HEK293 (cell line): ENCODE results near the gene HSD17B1.
A peak's percentile ranks its signal among the peaks of the same experiment; 100 is the strongest.

Source experiments
- CTCF ChIA-PET: fragments of 350-600 bp; formaldehyde crosslinking; extraction: SDS; loops from one replicate; lab custom pipeline; 2021; ENCODE audit warnings: antibody characterized with exemption; lab: Yijun Ruan, JAX
- POLR2A ChIA-PET: fragments of 300-600 bp; formaldehyde crosslinking; extraction: SDS; loops from one replicate; lab custom pipeline; 2020; ENCODE audit warnings: antibody characterized with exemption, inconsistent platforms; lab: Yijun Ruan, JAX
- H3K27ac ChIP-seq: fragments of 200-500 bp; sonication (Bioruptor generic); 2 replicates; pipeline ENCODE4 v1.5.1; 2014; ENCODE audit warnings: low read depth, low read length, control low read depth, inconsistent platforms; ENCODE audit errors: extremely low read depth
- H3K36me3 ChIP-seq, 2 experiments: fragments of 200-500 bp in 1 of 2; sonication (Bioruptor generic) in 1 of 2; 1 replicate in 1 of 2; 2 replicates in 1 of 2; pipeline ENCODE4 v1.5.1; 2014 to 2017; ENCODE audit warnings: inconsistent platforms in 2 of 2, low read length in 2 of 2; ENCODE audit not compliant: control insufficient read depth in 2 of 2, insufficient read depth in 1 of 2
- H3K4me1 ChIP-seq: fragments of 200-500 bp; sonication (Bioruptor generic); 2 replicates; pipeline ENCODE4 v1.5.1; 2014; ENCODE audit warnings: mild to moderate bottlenecking, low read length, inconsistent platforms; ENCODE audit not compliant: control insufficient read depth, insufficient read depth
- H3K4me3 ChIP-seq: 2 replicates; pipeline ENCODE4 v1.5.1; 2011; ENCODE audit warnings: low read depth, mild to moderate bottlenecking, control low read depth, low read length, moderate library complexity
- H3K9me3 ChIP-seq: fragments of 200-500 bp; sonication (Bioruptor generic); 2 replicates; pipeline ENCODE4 v1.5.1; 2014; ENCODE audit warnings: low read depth, low read length, inconsistent platforms; ENCODE audit not compliant: control insufficient read depth, insufficient read depth
- BCL6B ChIP-seq: fragments of 450-650 bp; formaldehyde crosslinking; IDR thresholded peaks from 2 replicates; pipeline ENCODE4 v1.5.1; 2017; ENCODE audit warnings: missing biosample characterization, missing genetic modification characterization
- GLIS1 ChIP-seq: fragments of 450-650 bp; formaldehyde crosslinking; IDR thresholded peaks from 2 replicates; pipeline ENCODE4 v1.5.1; 2016; ENCODE audit warnings: missing biosample characterization, missing genetic modification characterization
- HOXC10 ChIP-seq: sonication (generic); formaldehyde crosslinking; IDR thresholded peaks from 2 replicates; pipeline ENCODE4 v1.8.1; 2023; ENCODE audit warnings: mild to moderate bottlenecking, missing genetic modification reagents
- IKZF3 ChIP-seq: fragments of 450-650 bp; IDR thresholded peaks from 2 replicates; pipeline ENCODE4 v1.5.0; 2018; ENCODE audit warnings: missing biosample characterization, mild to moderate bottlenecking, missing genetic modification characterization, moderate library complexity
- KLF10 ChIP-seq: fragments of 450-650 bp; IDR thresholded peaks from 2 replicates; pipeline ENCODE4 v1.5.1; 2018; ENCODE audit warnings: missing biosample characterization, mild to moderate bottlenecking, missing genetic modification characterization
- KLF17 ChIP-seq: fragments of 450-650 bp; formaldehyde crosslinking; IDR thresholded peaks from 2 replicates; pipeline ENCODE4 v1.5.1; 2016; ENCODE audit warnings: missing biosample characterization, missing genetic modification characterization
- YY2 ChIP-seq: fragments of 450-650 bp; formaldehyde crosslinking; IDR thresholded peaks from 2 replicates; pipeline ENCODE4 v1.5.1; 2016; ENCODE audit warnings: missing biosample characterization, missing genetic modification characterization
- ZBTB48 ChIP-seq: fragments of 450-650 bp; formaldehyde crosslinking; IDR thresholded peaks from 2 replicates; pipeline ENCODE4 v1.5.1; 2016; ENCODE audit warnings: missing biosample characterization, missing genetic modification characterization
- ZIC2 ChIP-seq: fragments of 450-650 bp; formaldehyde crosslinking; IDR thresholded peaks from 2 replicates; pipeline ENCODE4 v1.5.1; 2016; ENCODE audit warnings: missing biosample characterization, missing genetic modification characterization
- ZNF155 ChIP-seq: fragments of 450-650 bp; formaldehyde crosslinking; IDR thresholded peaks from 2 replicates; pipeline ENCODE4 v1.5.1; 2016; ENCODE audit warnings: missing biosample characterization, missing genetic modification characterization
- ZNF24 ChIP-seq: fragments of 450-650 bp; formaldehyde crosslinking; IDR thresholded peaks from 2 replicates; pipeline ENCODE4 v1.5.1; 2016; ENCODE audit warnings: missing biosample characterization, missing genetic modification characterization
- ZNF280D ChIP-seq: fragments of 450-650 bp; formaldehyde crosslinking; IDR thresholded peaks from 2 replicates; pipeline ENCODE4 v1.5.1; 2016; ENCODE audit warnings: missing biosample characterization, missing genetic modification characterization
- ZNF302 ChIP-seq: fragments of 450-650 bp; formaldehyde crosslinking; IDR thresholded peaks from 2 replicates; pipeline ENCODE4 v1.5.1; 2016; ENCODE audit warnings: missing biosample characterization, missing genetic modification characterization, low read depth
- ZNF398 ChIP-seq: fragments of 450-650 bp; formaldehyde crosslinking; IDR thresholded peaks from 2 replicates; pipeline ENCODE4 v1.5.1; 2017; ENCODE audit warnings: missing biosample characterization, missing genetic modification characterization
- ZNF513 ChIP-seq: fragments of 450-650 bp; IDR thresholded peaks from 2 replicates; pipeline ENCODE4 v1.5.1; 2018; ENCODE audit warnings: missing biosample characterization, missing genetic modification characterization
- ZNF558 ChIP-seq: fragments of 450-650 bp; formaldehyde crosslinking; IDR thresholded peaks from 2 replicates; pipeline ENCODE4 v1.5.1; 2016; ENCODE audit warnings: missing biosample characterization, missing genetic modification characterization
- ZNF624 ChIP-seq: fragments of 450-650 bp; formaldehyde crosslinking; IDR thresholded peaks from 2 replicates; pipeline ENCODE4 v1.5.1; 2017; ENCODE audit warnings: missing biosample characterization, missing genetic modification characterization
- ZNF768 ChIP-seq: fragments of 450-650 bp; formaldehyde crosslinking; IDR thresholded peaks from 2 replicates; pipeline ENCODE4 v1.5.1; 2018; ENCODE audit warnings: missing biosample characterization, mild to moderate bottlenecking, missing genetic modification characterization
- ZNF843 ChIP-seq: fragments of 450-650 bp; formaldehyde crosslinking; IDR thresholded peaks from 2 replicates; pipeline ENCODE4 v1.5.1; 2016; ENCODE audit warnings: missing biosample characterization, missing genetic modification characterization
- ZSCAN18 ChIP-seq: fragments of 450-650 bp; formaldehyde crosslinking; IDR thresholded peaks from 2 replicates; pipeline ENCODE4 v1.5.1; 2016; ENCODE audit warnings: missing biosample characterization, missing genetic modification characterization
- ZSCAN23 ChIP-seq: fragments of 450-650 bp; formaldehyde crosslinking; IDR thresholded peaks from 2 replicates; pipeline ENCODE4 v1.5.1; 2016; ENCODE audit warnings: missing biosample characterization, missing genetic modification characterization

HSD17B1 gene

GRCh38 chr17:42559075-42559474 is 6.4 kb downstream of the HSD17B1 start (continued):
- TF ChIP-seq KLF17 (tag by site-specific recombination): peak; percentile 45; the same call in 1 of the 2 replicates
- no peak for TF ChIP-seq BCL6B (tag by site-specific recombination)
- TF ChIP-seq ZNF302 (tag by site-specific recombination): no peak
- TF ChIP-seq, all 188 proteins: peak for 7

GRCh38 chr17:42560246-42560645 is 7.5 kb downstream of the HSD17B1 start:
- peaks cover 7% of the 10 kb centered on the region; the same call in 1 of the 2 replicates for H3K4me1 ChIP-seq
- H3K9me3 ChIP-seq: no peaks in the 10 kb centered on the region
- H3K36me3 ChIP-seq: peaks cover 0 to 24% of the 10 kb centered on the region in 2 experiments; a peak in 2 of 3 replicates
- TF ChIP-seq ZNF843 (tag by site-specific recombination): no peak
- TF ChIP-seq ZNF155 (tag by site-specific recombination): no peak
- peak; percentile 35; the same call in 1 of the 2 replicates for TF ChIP-seq ZIC2 (tag by site-specific recombination)
- TF ChIP-seq HOXC10 (CRISPR knock-in tag): no peak
- TF ChIP-seq ZNF624 (tag by site-specific recombination): no peak
- TF ChIP-seq KLF10 (tag by site-specific recombination): no peak
- TF ChIP-seq ZNF280D (tag by site-specific recombination): no peak
- TF ChIP-seq GLIS1 (tag by site-specific recombination): peak; percentile 54; the same call in 1 of the 2 replicates
- no peak for TF ChIP-seq ZNF398 (tag by site-specific recombination)
- no peak overlapping the region for H3K27ac ChIP-seq
- ChIA-PET CTCF (interaction anchor here (2.1 kb wide), 1 partner anchor 12 kb away, joined by 6 read pairs; no protein-coding TSS in a partner anchor), POLR2A (interaction anchor here (1.0 kb wide), 1 partner anchor 17 kb away, joined by 3 read pairs; no protein-coding TSS in a partner anchor)
- no peak overlapping the region for H3K4me3 ChIP-seq

- POLR2A ChIA-PET: no interaction called here
- Histone ChIP-seq H3K36me3 (peaks cover 0 to 38% of the 10 kb centered on the region in 2 experiments; a peak in 2 of 3 replicates), H3K4me3 (peak within 1 kb of the TSS; percentile 89), H3K9me3 (no peaks in the 10 kb centered on the region), H3K27ac (peak within 1 kb of the TSS; percentile 87), H3K4me1 (peaks cover 10% of the 10 kb centered on the region; the same call in 1 of the 2 replicates)
- CTCF ChIA-PET: interaction anchor here (0.6 to 1.7 kb wide), 2 partner anchors 13 to 19 kb away, joined by 3 to 4 read pairs; no protein-coding TSS in a partner anchor
- TF ChIP-seq ZNF24 (tag by site-specific recombination): peak; percentile 16; the same call in 1 of the 2 replicates
- peak; percentile 98 for TF ChIP-seq IKZF3 (tag by site-specific recombination)
- TF ChIP-seq ZNF513 (tag by site-specific recombination): no peak
- peak; percentile 65 for TF ChIP-seq KLF17 (tag by site-specific recombination)
- TF ChIP-seq YY2 (tag by site-specific recombination): no peak; the same call in 1 of the 2 replicates
- peak; percentile 59; the same call in 1 of the 2 replicates for TF ChIP-seq ZNF558 (tag by site-specific recombination)
- TF ChIP-seq ZSCAN18 (tag by site-specific recombination): no peak
- no peak for TF ChIP-seq ZNF768
- TF ChIP-seq ZSCAN23 (tag by site-specific recombination): 0 out of 2 replicates have a peak, but pooled peaks have one; percentile 5
- no peak for TF ChIP-seq ZBTB48
Measured at GRCh38 chr17:42561897-42562387, 9.2 kb downstream of the HSD17B1 start, which contains the start of gene COASY. COASY (plus strand) TSS chr17:42562148; CDS start chr17:42562623, 475 bp downstream.
